Measurements from ENCODE around the gene GCC2.
"Not testable (repeated sequence)": the region's sequence is repeated elsewhere in the genome, so short reads cannot be mapped to it uniquely, and the experiment has no call there.

DNA sequence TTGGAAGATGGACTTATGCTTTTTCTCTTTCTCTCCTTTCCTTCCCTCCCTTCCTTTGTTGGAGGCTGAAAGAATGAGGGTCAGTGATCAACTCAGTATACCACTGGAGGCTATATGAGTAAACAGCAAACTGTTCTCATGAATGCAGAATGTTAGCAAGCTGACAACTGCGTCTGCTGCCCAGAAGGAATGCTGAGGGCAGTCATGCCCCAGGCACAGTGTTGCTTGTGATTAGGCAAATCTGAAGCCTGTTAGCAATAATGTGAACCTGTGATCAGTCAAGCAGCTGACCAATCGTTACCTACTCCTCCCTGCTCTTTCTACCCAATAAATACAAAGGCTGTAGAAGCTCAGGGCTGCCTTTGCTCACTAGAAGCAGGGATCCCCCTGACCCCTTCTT is 107.6 kb downstream of the GCC2 start:
- not testable (repeated sequence) for TF ChIP-seq REST (IDR thresholded peaks at IDR 0.05; ENCODE audit: low read depth); CTCF (IDR thresholded peaks at IDR 0.05 in 2 of 3, conservative IDR thresholded peaks at IDR 0.05 in 1 of 3; ENCODE audit: borderline replicate concordance in 1 of 3, insufficient read depth in 1 of 3, low read depth in 2 of 3, low read length in 2 of 3); CEBPB (IDR thresholded peaks at IDR 0.05; ENCODE audit: low read depth); EZH2phosphoT487 (IDR thresholded peaks at IDR 0.05; ENCODE audit: borderline replicate concordance); EZH2 (IDR thresholded peaks at IDR 0.05); EGR1 (IDR thresholded peaks at IDR 0.05; ENCODE audit: low read depth); YY1 (IDR thresholded peaks at IDR 0.05; ENCODE audit: extremely low read depth, insufficient replicate concordance, low read depth, low read length)
